ENCODE measurements around the gene CARNS1. TPM values are rescaled to one million over a fixed set of nuclear protein-coding genes. Genes with fewer than 3 reads are reported as not detected.

The CARNS1 gene
- total and polyA plus RNA-seq, 7 donors = 2.1 to 27.5 (median 7.0) TPM

DNA sequence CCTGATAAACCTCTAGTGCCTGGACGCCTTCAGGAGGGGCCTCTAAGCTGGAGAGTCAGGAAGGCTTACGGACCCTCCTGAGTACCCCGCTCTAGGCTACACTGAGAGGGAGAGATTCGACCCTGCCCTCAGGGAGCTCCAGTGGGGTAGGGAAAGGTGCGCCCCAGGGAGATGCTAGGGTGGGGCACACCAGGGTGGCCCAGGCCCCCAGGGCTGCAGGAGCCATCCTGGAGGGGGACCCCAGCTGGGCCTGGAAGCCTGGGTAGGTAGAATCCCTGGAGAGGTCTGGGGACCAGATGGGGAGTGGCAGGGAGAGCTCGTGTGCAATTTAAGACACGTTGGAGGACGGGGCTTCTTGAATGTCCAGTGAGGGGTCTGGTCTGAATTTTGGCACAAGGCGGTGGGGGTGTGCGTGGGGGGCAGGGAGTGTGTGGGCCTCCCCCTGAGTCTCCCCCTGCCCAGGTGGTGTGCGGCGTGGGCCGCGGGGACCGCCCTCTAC, 4.7 kb downstream of the CARNS1 start:
- Histone ChIP-seq H3K27me3 (ENCODE audit: insufficient read depth in 3 of 3, low read length in 2 of 3) (no peaks in the 10 kb centered on the region), H3K4me1 (peaks cover 47% of the 10 kb centered on the region), H3K27ac (peak overlapping the region; percentile 95), H3K9me3 (no peaks in the 10 kb centered on the region), H3K36me3 (ENCODE audit: insufficient read depth in 1 of 2, low read depth in 1 of 2) (no peaks in the 10 kb centered on the region), H3K4me3 (peak overlapping the region; percentile 68)
- ATAC-seq (no peak), DNase-seq (no peak)
- TF ChIP-seq CTCF (IDR thresholded peaks at IDR 0.05) = no peak
- intact Hi-C loops (cut with DNase I) = no loop called here
- WGBS, 3 donors = 25 to 42% (median 26%) methylated on average over 10 to 15 of the region's 15 CpGs

DNA sequence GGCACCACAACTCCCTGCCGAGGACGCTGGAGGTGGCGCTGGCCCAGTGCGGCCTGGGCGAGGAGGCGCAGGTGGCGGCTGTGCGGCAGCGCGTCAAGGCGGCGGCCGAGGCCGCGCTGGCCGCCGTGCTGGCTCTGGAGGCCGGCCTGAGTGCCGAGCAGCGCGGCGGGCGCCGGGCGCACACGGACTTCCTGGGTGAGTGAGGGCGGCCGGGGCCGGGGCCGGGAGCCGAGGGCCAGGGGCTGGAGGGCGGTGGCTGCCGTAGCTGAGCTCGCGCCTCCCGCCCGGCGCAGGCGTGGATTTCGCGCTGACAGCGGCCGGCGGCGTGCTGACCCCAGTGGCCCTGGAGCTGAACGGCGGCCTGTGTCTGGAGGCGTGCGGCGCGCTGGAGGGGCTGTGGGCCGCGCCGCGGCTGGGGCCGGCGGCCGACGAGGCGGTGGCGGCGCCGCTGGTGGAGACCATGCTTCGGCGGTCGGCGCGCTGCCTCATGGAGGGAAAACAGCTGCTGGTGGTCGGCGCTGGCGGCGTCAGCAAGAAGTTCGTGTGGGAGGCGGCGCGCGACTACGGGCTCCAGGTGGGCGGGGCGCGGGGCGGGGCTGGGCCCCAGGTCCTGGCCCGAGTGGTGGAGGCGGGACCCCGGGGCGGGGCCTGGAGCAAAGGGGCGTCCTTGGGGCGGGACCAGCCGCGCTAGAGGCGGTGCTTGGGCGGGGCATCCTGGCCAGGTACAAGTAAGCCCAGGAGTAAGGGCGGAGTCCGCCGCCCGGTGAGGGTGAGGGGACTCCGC, 5.4 kb downstream of the CARNS1 start:
- 1 to 3% (median 1%) methylated on average over 52 to 97 of the region's 97 CpGs for WGBS, 3 donors
- Histone ChIP-seq H3K4me3 (peak overlapping the region; percentile 68), H3K9me3 (no peaks in the 10 kb centered on the region), H3K27ac (peak overlapping the region; percentile 95), H3K27me3 (ENCODE audit: insufficient read depth in 3 of 3, low read length in 2 of 3) (no peaks in the 10 kb centered on the region), H3K4me1 (peaks cover 46% of the 10 kb centered on the region), H3K36me3 (ENCODE audit: insufficient read depth in 1 of 2, low read depth in 1 of 2) (no peaks in the 10 kb centered on the region)
- intact Hi-C loops (cut with DNase I) = no loop called here
- TF ChIP-seq CTCF (IDR thresholded peaks at IDR 0.05) = no peak
- DNase-seq (peak; percentile 97 to 98), ATAC-seq (peak; percentile 85 to 90 (median 86))

- DNase-seq (no peak), ATAC-seq (no peak)
- Histone ChIP-seq H3K36me3 (ENCODE audit: insufficient read depth in 1 of 2, low read depth in 1 of 2) (no peaks in the 10 kb centered on the region), H3K4me1 (peaks cover 39% of the 10 kb centered on the region), H3K27me3 (ENCODE audit: insufficient read depth in 3 of 3, low read length in 2 of 3) (no peaks in the 10 kb centered on the region), H3K9me3 (no peaks in the 10 kb centered on the region), H3K4me3 (peak overlapping the region; percentile 68), H3K27ac (peak overlapping the region; percentile 95)
- 80 to 84% (median 82%) methylated on average over 22 of the region's 22 CpGs for WGBS, 3 donors
- intact Hi-C loops (cut with DNase I) = no loop called here
- TF ChIP-seq CTCF (IDR thresholded peaks at IDR 0.05) = no peak
Observed at GRCh38 chr11:67421430-67422031, 6.1 kb downstream of the CARNS1 start.

- Histone ChIP-seq H3K27ac (no peak overlapping the region), H3K4me3 (no peak overlapping the region), H3K36me3 (ENCODE audit: insufficient read depth in 1 of 2, low read depth in 1 of 2) (no peaks in the 10 kb centered on the region), H3K4me1 (peaks cover 31% of the 10 kb centered on the region), H3K27me3 (ENCODE audit: insufficient read depth in 3 of 3, low read length in 2 of 3) (no peaks in the 10 kb centered on the region), H3K9me3 (no peaks in the 10 kb centered on the region)
- DNase-seq (no peak), ATAC-seq (no peak)
- TF ChIP-seq CTCF (IDR thresholded peaks at IDR 0.05) = no peak
- 71 to 76% (median 74%) methylated on average over 6 of the region's 6 CpGs for WGBS, 3 donors
- intact Hi-C loops (cut with DNase I) = no loop called here
Observed at GRCh38 chr11:67422891-67423290, 7.4 kb downstream of the CARNS1 start.
